GM10266 (cell line): ENCODE measurements around the gene ALCAM.

Experiments used
- DNase-seq: peaks from one replicate; pipeline ENCODE4 v3.0.0; 2012; ENCODE audit errors: extremely low spot score
- TF ChIP-seq, protein P1 (sequence below): IDR thresholded peaks from 2 replicates; pipeline ENCODE4 v1.5.1; 2012; ENCODE audit warnings: mild to moderate bottlenecking, low read depth; ENCODE audit not compliant: control insufficient read depth, insufficient read depth; ENCODE audit errors: missing control alignments

ALCAM gene

DNA sequence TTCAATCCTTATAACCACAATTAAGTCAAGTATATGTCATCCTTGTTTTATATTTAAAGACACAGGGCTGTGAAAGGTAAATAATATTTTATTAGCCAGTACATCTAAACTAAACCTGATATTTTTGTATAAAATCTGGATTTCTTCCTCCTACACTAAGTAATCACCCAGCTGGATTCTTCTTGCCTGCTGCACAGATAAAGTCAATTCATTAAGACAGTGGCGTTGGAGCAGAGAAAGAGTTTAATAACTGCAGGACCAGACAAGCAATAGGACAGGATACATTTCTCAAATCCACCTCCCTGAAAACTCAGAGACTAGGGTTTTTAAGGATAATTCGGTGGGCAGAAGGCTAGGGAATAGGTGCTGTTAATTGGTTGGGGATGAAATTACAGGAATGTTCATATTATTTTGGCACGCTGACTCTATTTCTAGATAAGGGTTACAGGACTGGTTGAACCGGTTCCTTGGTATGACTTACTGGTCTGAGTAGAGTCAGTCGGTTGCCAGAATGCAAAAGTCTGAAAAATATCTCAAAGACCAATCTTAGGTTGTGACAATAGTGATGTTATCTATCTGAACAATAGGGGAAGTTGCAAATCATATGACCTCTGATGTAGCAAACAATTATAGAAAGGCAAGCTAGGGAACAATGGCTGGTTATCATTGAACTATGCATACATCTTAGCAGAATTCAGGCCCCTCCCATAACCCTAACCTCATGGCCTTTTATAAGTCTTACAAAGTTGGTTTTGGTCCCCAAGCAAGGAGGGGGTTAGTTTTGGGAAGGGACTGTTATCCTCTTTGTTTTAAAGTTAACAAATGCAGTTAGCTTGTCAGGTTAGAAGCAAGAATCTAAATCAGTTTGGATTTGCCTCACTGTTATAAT is 244.8 kb downstream of the ALCAM start:
- no peak for DNase-seq
- TF ChIP-seq, protein P1, sequence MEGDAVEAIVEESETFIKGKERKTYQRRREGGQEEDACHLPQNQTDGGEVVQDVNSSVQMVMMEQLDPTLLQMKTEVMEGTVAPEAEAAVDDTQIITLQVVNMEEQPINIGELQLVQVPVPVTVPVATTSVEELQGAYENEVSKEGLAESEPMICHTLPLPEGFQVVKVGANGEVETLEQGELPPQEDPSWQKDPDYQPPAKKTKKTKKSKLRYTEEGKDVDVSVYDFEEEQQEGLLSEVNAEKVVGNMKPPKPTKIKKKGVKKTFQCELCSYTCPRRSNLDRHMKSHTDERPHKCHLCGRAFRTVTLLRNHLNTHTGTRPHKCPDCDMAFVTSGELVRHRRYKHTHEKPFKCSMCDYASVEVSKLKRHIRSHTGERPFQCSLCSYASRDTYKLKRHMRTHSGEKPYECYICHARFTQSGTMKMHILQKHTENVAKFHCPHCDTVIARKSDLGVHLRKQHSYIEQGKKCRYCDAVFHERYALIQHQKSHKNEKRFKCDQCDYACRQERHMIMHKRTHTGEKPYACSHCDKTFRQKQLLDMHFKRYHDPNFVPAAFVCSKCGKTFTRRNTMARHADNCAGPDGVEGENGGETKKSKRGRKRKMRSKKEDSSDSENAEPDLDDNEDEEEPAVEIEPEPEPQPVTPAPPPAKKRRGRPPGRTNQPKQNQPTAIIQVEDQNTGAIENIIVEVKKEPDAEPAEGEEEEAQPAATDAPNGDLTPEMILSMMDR = no peak

DNA sequence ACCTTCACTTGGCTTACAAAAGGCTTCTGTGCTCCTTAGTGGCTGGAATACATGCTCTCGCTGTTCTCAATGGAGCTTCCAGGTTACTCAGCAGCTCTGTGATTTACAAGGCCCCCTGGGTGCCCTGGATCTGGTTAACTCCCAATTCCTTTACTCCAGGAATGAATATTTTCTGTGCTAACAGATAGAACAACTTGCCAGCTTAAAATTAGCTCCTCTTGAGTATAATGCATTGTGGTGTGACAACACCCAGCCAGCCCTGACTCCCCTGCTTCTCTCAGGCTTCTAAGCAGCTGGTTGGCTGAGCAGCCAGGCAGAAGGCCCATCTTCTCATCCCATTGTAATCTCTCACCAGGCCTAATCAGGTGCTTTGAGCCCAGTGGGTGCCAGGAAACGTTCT is 246.4 kb downstream of the ALCAM start:
- TF ChIP-seq, protein P1 = no peak
- no peak for DNase-seq

DNA sequence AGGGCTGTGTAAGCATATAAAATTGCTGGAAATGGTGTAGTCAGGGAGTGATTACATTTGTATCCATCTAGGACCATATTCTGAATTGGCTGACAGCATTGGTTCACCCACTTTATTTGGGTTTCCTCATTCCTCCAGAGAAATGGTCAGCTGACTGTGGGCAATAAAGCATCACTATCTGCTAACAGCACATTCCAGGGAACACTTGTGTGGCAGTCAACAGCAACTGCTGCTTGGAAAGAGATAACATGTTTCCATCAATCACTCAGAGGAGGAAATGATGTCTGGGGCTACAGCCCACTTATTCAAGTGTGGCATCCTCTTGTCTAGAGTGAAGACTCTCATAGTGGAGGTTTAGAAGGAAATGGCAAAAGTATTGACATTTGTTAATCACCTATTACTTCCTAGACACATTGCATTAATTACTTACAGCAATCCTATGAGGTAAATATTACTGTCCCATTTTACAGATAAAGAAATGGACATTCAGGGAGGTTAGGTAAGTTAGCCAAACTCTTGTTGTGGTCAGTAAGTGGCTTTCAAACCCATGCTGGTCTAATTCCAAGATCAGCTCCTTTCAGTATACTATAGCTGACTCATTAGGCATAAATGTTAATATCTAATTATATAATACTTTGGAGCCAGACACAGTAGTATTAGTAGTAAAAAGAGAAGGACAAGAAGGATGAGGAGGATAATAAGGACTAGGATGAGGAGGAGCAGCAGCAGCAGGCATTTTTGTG is 247.8 kb downstream of the ALCAM start:
- DNase-seq = no peak
- TF ChIP-seq, protein P1 = no peak

DNA sequence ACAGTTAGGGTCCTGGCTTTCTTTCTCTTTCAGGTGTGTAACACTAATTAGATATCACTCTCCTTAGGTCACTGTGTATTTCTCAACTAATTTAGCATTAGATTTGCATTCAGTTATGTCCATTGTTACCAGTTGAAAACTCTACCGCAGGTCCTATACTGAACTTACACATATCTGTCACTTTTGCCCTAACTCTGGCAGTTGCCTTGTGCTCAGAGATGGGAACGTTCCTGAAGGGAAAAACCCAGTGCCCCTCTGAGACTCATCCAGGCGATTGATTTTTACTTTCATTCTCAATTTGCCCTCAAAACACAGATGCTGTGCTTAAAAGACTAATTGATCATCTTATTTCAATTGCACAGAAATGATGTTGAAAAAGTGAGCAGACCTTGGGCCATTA is 249.1 kb downstream of the ALCAM start:
- TF ChIP-seq, protein P1 = no peak
- no peak for DNase-seq

DNA sequence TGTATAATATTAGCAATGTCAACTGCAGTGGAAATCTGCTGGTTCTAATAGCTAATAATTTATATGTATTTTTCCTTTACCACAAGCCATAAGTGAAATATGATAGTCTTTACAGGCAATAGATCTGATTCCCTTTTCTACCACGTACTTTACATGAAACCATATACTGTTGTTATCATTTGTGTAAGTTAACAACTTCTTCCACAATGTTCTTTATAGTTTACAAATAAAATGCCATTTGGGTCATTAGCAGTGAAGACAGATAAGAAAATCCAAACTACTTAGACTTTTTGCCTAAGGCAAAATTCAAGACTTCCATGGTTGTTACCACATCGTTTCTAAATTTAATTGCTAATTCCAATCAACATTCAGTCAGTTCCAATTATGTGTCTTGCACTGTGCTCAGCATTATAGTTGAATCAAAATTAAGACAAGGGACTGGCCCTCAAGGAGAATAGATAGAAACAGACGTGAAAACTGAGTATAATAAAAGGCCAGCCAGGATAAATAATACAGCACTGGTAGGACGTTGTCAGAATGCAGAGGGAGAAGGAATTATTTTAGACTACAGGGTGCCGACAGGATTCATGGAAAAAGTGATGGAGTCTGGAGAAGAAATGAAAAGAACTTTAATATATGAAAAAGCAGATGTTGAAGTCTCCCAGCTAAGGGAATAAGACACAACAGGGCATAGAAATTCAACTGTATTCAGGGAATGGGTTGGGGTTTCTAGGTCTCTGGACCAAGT is 249.8 kb downstream of the ALCAM start:
- no peak for DNase-seq
- TF ChIP-seq, protein P1 = no peak

DNA sequence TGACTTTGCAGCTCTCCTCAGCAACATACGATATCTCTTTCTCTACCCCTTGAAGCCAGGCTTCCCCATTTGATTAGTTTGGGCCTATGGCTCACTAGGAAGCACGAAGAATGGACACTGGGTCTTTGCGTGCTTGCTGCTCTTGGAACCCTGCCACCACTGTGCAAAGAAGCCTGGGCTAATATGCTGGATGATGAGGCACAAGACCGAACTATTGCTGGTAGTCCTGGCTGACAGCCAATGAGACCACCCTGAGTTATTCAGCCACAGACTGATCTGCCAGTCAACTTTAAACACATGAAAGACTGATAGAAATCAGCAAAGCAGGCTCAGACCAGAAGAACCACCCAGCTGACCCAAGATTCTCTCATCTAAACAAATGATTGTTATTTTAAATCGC is 251.8 kb downstream of the ALCAM start:
- TF ChIP-seq, protein P1 = no peak
- DNase-seq = no peak
